Activated CD8-positive, alpha-beta T cell treated with anti-CD3 and anti-CD28 coated beads, Interleukin-2, amount 10 ng/mL, durations not matched to agents 7 days and 5 days (primary cell): ENCODE results near the gene CDIPT. TPM values are rescaled to one million over a fixed set of nuclear protein-coding genes. Genes with fewer than 3 reads are reported as not detected.

ENCODE experiments used
- ATAC-seq: fragments of 150-1000 bp; cut with Tn5 transposase; one replicate; pipeline ENCODE4 v1.10.0; 2021; ENCODE audit warnings: moderate library complexity
- CTCF ChIA-PET: fragments of 350-600 bp; sonication (Branson Sonifier 250); formaldehyde crosslinking; loops from one replicate; lab custom pipeline; 2021; ENCODE audit warnings: antibody characterized with exemption; lab: Charles Lee
- POLR2A ChIA-PET: fragments of 350-600 bp; sonication (Branson Sonifier 250); formaldehyde crosslinking; loops from one replicate; lab custom pipeline; 2021; ENCODE audit warnings: antibody characterized with exemption; lab: Charles Lee
- DNase-seq: peaks from one replicate; pipeline ENCODE4 v3.0.0-alpha.2; 2020
- H3K27ac Mint-ChIP-seq: one replicate; pipeline ENCODE4 v1.8.0; 2021; ENCODE audit warnings: mild to moderate bottlenecking, mixed read lengths
- H3K27me3 Mint-ChIP-seq: one replicate; pipeline ENCODE4 v1.8.0; 2021; ENCODE audit warnings: low read depth, mixed read lengths
- H3K36me3 Mint-ChIP-seq: one replicate; pipeline ENCODE4 v1.8.0; 2021; ENCODE audit warnings: low read depth, mixed read lengths
- H3K4me1 Mint-ChIP-seq: one replicate; pipeline ENCODE4 v1.8.0; 2021; ENCODE audit warnings: low read depth, mixed read lengths
- H3K4me3 Mint-ChIP-seq: one replicate; pipeline ENCODE4 v1.8.0; 2021; ENCODE audit warnings: mild to moderate bottlenecking, mixed read lengths
- H3K9me3 Mint-ChIP-seq: one replicate; pipeline ENCODE4 v1.8.0; 2022; ENCODE audit warnings: mixed read lengths; ENCODE audit not compliant: insufficient read depth
- total RNA-seq, 2 experiments: library from RNA; stranded (reverse); gene quantifications; one replicate each; pipeline ENCODE4 v1.2.3, GENCODE V29; 2021

CDIPT gene
- total RNA-seq, 2 experiments from 2014 or later: 51.1 to 53.2 TPM

DNA sequence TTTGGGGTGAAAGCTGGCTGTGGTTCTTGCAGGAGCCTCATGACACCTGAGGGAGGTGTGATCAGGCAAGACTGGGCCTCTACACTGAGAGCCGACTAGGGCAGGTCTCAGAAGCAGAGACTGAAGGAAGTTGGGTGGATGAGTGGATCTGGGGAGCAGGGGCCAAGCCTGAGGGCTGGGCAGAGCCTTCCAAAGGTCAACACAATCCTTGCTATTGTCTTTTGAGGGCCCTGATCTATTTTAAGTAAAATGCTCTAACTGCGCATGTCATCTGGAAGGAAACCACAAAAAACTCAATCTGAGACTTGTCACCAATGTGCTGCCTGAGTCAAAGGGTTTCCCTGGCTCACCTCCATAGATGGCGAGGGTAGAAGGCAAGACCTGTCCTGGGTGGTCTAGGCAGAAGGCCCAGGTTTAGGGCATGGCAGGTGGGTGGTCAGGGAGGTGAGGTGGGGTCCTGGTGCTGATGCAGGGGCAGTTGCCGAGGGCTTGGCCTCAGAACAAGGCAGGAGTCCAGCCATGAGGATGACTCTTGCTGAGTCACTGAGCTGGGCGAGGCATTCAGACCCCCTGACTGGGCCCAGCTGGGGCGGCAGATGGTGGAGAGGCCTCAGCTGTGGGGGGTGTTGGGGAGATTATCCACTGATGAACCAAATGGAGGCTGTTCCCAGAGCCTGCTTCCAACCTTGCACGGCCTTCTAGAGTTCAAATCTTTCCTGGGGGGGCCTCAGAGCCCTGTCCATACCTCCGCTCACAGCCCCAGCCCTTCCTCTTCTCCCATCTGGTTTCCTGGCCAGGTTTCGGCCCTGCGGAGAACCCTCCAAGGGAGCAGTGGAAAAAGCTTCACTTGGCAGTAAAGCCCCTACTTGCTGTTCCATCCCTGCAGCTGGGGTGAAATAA is 37.6 kb downstream of the CDIPT start:
- Mint-ChIP-seq H3K4me1 (peaks cover 62% of the 10 kb centered on the region), H3K4me3 (peak overlapping the region; percentile 13), H3K9me3 (no peaks in the 10 kb centered on the region), H3K36me3 (peaks cover 30% of the 10 kb centered on the region), H3K27me3 (no peaks in the 10 kb centered on the region), H3K27ac (peak overlapping the region; percentile 74)
- ATAC-seq (peak; percentile 35), DNase-seq (peak; percentile 62)
- CTCF ChIA-PET: interaction anchor here (0.6 to 6.4 kb wide), 6 partner anchors 9 to 123 kb away, joined by 3 to 55 read pairs (median 6); partner anchors contain the start of gene PAGR1
- POLR2A ChIA-PET: interaction anchor here (0.9 to 2.5 kb wide), 4 partner anchors 8 to 125 kb away, joined by 3 to 9 read pairs (median 6); partner anchors contain the start of gene PAGR1

DNA sequence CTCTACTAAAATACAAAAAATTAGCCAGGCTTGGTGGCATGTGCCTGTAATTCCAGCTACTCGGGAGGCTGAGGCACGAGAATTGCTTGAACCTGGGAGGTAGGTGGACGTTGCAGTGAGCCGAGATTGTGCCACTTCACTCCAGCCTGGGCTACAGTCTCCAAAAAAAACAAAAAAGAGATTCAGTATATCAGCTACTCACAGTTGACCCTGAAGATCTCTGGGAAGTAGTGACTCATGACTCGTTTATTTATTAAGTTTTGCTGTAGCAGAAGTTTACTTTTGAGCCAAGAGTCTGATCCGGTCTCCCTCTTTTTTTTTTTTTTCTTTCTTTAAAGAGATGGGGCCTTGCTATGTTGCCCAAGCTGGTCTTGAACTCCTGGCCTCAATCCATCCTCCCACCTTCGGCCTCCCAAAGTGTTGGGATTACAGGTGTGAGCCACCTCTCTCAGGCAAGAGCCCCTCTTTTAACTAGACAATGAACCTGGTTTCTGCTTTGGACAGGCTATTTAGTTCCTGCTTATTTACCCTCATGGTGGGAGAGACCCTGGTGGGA is 38.4 kb downstream of the CDIPT start:
- CTCF ChIA-PET: interaction anchor here (0.7 to 6.4 kb wide), 3 partner anchors 8 to 53 kb away, joined by 3 to 55 read pairs (median 13); partner anchors contain the start of gene PAGR1
- ATAC-seq (no peak), DNase-seq (no peak)
- Mint-ChIP-seq H3K27me3 (no peaks in the 10 kb centered on the region), H3K27ac (peak overlapping the region; percentile 74), H3K4me3 (no peak overlapping the region), H3K9me3 (no peaks in the 10 kb centered on the region), H3K36me3 (peaks cover 34% of the 10 kb centered on the region), H3K4me1 (peaks cover 67% of the 10 kb centered on the region)
- POLR2A ChIA-PET: interaction anchor here (0.6 to 1.9 kb wide), 4 partner anchors 17 to 673 kb away, joined by 3 to 9 read pairs (median 4); no protein-coding TSS in a partner anchor

DNA sequence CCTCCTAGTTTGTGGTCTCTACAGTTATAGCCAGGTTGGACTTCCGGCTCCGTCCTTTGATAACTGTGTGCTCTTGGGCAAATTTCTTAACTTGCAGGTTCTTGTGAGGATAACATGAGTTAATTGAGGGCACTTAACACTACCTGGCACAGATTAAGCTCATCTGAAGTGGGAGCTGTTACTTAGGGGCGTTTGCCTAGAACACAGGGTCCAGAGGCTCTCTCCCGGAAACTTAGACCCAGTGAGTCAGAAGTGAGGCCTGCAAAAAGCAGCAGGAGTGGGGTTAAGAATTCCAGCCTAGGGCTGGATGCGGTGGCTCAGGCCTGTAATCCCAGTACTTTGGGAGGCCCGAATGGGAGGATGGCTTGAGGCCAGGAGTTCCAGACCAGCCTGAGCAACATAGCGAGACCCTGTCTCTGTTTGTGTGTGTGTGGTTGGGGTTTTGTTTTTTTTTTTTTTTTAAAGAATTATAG is 41.3 kb downstream of the CDIPT start:
- H3K27me3 Mint-ChIP-seq: no peaks in the 10 kb centered on the region
- peak overlapping the region; percentile 89 for H3K27ac Mint-ChIP-seq
- CTCF ChIA-PET: interaction anchor here (1.2 to 8.0 kb wide), 6 partner anchors 14 to 121 kb away, joined by 3 to 106 read pairs (median 11); partner anchors contain the start of gene KIF22
- peak overlapping the region; percentile 97 for H3K4me3 Mint-ChIP-seq
- POLR2A ChIA-PET: interaction anchor here (1.6 to 4.1 kb wide), 4 partner anchors 14 to 32 kb away, joined by 4 to 29 read pairs (median 11); partner anchors contain the start of gene KIF22
- no peak for DNase-seq
- H3K9me3 Mint-ChIP-seq: no peaks in the 10 kb centered on the region
- peaks cover 78% of the 10 kb centered on the region for H3K4me1 Mint-ChIP-seq
- ATAC-seq: no peak
- H3K36me3 Mint-ChIP-seq: peaks cover 52% of the 10 kb centered on the region

DNA sequence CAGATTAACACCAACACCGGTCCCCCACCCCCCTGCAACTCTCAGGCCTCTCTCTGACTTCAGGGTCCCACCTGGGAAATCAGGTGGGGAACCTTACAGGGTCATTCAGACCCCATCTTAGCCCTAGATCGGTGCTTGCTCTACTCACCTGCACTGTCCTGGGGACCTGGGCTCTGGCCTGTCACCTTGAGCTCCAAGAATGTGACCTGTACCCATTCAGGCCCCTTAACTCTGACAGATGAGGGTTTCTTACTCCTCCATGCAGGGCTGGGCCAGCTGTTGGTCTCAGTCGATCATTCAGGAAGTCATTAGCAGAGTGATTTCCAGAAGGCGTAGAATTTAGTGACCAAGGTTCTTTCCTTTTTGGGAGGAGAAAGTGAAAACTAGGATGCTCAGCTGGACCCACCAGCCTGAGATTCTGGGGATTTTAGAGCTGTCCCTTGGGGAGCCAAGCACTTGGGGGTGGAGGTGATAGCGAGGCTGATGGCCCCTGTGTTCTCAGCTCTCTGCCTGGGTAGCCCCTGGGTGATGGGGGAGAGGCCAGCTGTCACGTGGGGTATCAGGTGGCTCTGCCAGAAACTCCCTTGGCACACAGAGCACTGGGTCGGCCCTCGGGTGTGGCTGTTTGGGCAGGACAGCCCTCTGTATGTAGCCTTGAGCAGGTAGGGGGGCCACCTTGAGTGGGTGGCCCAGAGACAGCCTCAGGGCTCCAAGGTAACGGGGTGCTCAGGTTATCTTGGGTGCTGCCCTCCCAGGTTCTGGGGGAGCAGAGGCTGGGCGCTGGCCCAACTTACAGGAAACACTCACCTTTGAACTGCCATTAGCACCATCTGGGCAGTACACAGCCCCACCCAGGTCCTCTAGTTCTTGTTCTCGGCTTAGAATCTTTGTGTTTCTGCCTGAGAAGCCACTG is 42.0 kb downstream of the CDIPT start:
- Mint-ChIP-seq H3K27ac (peak overlapping the region; percentile 89), H3K4me1 (peaks cover 74% of the 10 kb centered on the region), H3K4me3 (peak overlapping the region; percentile 97), H3K9me3 (no peaks in the 10 kb centered on the region), H3K27me3 (no peaks in the 10 kb centered on the region), H3K36me3 (peaks cover 53% of the 10 kb centered on the region)
- POLR2A ChIA-PET: interaction anchor here (1.0 to 4.1 kb wide), 7 partner anchors 8 to 105 kb away, joined by 3 to 29 read pairs (median 7); partner anchors contain the start of genes KCTD13 and KIF22
- peak; percentile 6 for ATAC-seq
- peak; percentile 67 for DNase-seq
- CTCF ChIA-PET: interaction anchor here (1.1 to 8.0 kb wide), 11 partner anchors 13 to 235 kb away, joined by 3 to 106 read pairs (median 5); partner anchors contain the start of genes KIF22 and TAOK2

DNA sequence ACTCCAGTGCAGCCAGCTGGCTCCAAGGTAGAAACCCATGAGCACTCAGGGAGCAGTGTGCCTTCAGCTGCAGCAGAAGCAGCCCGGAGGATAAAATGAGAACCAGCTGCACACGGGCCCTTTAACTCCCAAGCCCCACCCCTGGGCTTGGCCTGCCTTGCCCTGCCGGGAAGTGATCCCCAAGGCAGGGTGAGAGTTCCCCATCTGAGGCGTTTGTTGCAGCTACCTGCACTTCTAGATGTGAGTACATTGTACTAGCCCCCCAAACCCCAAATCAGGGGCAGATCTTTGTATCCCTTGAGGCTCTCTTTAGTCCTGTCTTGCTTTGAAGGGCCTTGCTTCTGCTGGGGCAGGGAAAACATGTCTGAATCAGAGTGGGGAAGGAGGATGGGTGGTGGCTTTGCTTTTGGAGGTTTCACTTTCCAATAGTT is 42.7 kb downstream of the CDIPT start, which contains the start of gene MVP:
MVP (plus strand) TSS at position 192 of the 431 bp plus-strand sequence. CDS start 10,088 bp downstream, outside the sequence.
- H3K9me3 Mint-ChIP-seq: no peaks in the 10 kb centered on the region
- peak within 1 kb of the TSS; percentile 97 for H3K4me3 Mint-ChIP-seq
- DNase-seq (peak; percentile 68), ATAC-seq (peak; percentile 14)
- H3K27me3 Mint-ChIP-seq: no peaks in the 10 kb centered on the region
- H3K36me3 Mint-ChIP-seq: peaks cover 52% of the 10 kb centered on the region
- peak within 1 kb of the TSS; percentile 89 for H3K27ac Mint-ChIP-seq
- H3K4me1 Mint-ChIP-seq: peaks cover 70% of the 10 kb centered on the region
- ChIA-PET POLR2A (interaction anchor here (0.8 to 4.1 kb wide), 9 partner anchors 9 to 106 kb away, joined by 3 to 29 read pairs (median 5); partner anchors contain the start of genes KCTD13, KIF22 and PRRT2), CTCF (interaction anchor here (0.7 to 8.0 kb wide), 11 partner anchors 12 to 235 kb away, joined by 3 to 106 read pairs (median 5); partner anchors contain the start of genes HIRIP3, INO80E, KIF22 and TAOK2)

DNA sequence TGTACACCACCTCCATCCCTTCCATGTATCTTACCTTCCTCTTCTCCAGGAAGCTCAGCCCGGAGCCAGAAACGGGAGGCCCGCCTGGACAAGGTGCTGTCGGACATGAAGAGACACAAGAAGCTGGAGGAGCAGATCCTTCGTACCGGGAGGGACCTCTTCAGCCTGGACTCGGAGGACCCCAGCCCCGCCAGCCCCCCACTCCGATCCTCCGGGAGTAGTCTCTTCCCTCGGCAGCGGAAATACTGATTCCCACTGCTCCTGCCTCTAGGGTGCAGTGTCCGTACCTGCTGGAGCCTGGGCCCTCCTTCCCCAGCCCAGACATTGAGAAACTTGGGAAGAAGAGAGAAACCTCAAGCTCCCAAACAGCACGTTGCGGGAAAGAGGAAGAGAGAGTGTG is 43.5 kb downstream of the CDIPT start:
- DNase-seq: no peak
- Mint-ChIP-seq H3K4me1 (peaks cover 70% of the 10 kb centered on the region), H3K27ac (peak overlapping the region; percentile 89), H3K36me3 (peaks cover 47% of the 10 kb centered on the region), H3K4me3 (peak overlapping the region; percentile 97), H3K9me3 (no peaks in the 10 kb centered on the region), H3K27me3 (no peaks in the 10 kb centered on the region)
- ChIA-PET CTCF (interaction anchor here (0.7 to 8.0 kb wide), 7 partner anchors 11 to 176 kb away, joined by 3 to 106 read pairs (median 5); partner anchors contain the start of genes HIRIP3, INO80E and KIF22), POLR2A (interaction anchor here (0.8 to 4.1 kb wide), 5 partner anchors 8 to 29 kb away, joined by 3 to 29 read pairs (median 5); partner anchors contain the start of genes MAZ and PRRT2)
- ATAC-seq: no peak

DNA sequence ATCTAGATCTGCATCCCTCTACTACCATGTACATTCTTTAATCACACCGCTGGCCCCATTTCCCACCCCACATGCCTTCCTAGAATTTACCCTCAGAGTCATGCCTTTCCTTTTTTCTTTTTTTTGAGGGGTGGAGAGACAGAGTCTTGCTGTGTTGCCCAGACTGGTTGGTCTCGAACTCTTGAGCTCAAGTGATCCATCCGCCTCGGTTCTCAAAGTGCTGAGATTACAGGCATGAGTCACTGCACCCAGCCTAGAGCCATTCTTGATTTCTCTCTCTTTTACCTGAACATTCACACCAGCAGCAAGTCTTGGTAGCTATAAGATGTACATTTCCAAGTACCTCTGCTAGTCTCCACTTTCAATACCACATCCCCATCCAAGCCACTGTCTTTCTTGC is 44.9 kb downstream of the CDIPT start:
- H3K27ac Mint-ChIP-seq: peak overlapping the region; percentile 83
- POLR2A ChIA-PET: interaction anchor here (1.3 to 4.1 kb wide), 4 partner anchors 9 to 109 kb away, joined by 4 to 29 read pairs (median 7); no protein-coding TSS in a partner anchor
- no peaks in the 10 kb centered on the region for H3K9me3 Mint-ChIP-seq
- CTCF ChIA-PET: interaction anchor here (1.0 to 8.0 kb wide), 8 partner anchors 9 to 180 kb away, joined by 3 to 106 read pairs (median 46); partner anchors contain the start of genes KIF22 and MAZ
- peak overlapping the region; percentile 98 for H3K4me3 Mint-ChIP-seq
- H3K36me3 Mint-ChIP-seq: peaks cover 47% of the 10 kb centered on the region
- DNase-seq: no peak
- ATAC-seq: no peak
- H3K27me3 Mint-ChIP-seq: no peaks in the 10 kb centered on the region
- H3K4me1 Mint-ChIP-seq: peaks cover 71% of the 10 kb centered on the region

DNA sequence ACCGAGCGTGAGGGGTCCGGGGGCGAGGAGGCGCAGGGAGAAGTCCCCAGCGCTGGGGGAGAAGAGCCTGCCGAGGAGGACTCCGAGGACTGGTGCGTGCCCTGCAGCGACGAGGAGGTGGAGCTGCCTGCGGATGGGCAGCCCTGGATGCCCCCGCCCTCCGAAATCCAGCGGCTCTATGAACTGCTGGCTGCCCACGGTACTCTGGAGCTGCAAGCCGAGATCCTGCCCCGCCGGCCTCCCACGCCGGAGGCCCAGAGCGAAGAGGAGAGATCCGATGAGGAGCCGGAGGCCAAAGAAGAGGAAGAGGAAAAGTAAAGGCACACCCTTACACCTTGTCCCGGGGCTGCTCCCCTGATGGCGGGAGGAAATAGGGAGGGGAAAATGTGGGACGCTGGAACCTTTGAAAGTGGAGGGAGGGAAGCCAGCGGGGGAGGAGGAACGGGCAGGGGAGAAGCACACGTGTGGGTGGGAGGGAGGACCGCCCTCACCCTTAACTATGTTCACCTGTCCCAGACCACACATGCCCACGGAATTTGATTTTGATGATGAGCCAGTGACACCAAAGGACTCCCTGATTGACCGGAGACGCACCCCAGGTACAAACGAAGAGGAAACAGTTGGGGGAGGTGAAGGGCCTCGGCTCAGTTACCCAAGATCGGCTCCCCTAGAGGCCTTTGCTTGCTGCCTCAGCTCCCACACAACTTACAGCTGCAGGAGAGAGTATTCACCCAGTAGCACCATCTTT is 46.2 kb downstream of the CDIPT start:
- CTCF ChIA-PET: interaction anchor here (0.6 to 8.0 kb wide), 25 partner anchors 9 to 238 kb away, joined by 3 to 106 read pairs (median 5); partner anchors contain the start of genes KCTD13, KIF22 and MAZ
- POLR2A ChIA-PET: interaction anchor here (0.7 to 2.3 kb wide), 9 partner anchors 9 to 368 kb away, joined by 3 to 24 read pairs (median 9); partner anchors contain the start of genes KCTD13, KIF22 and MAZ
- ATAC-seq: peak; percentile 46
- Mint-ChIP-seq H3K4me3 (peak overlapping the region; percentile 98), H3K27ac (peak overlapping the region; percentile 92), H3K27me3 (peaks cover 5% of the 10 kb centered on the region), H3K4me1 (peaks cover 69% of the 10 kb centered on the region), H3K36me3 (peaks cover 41% of the 10 kb centered on the region), H3K9me3 (no peaks in the 10 kb centered on the region)
- peak; percentile 84 for DNase-seq
